SH-SY5Y (cell line): ENCODE measurements around the gene ILDR2.

ENCODE experiments used
- GATA2 ChIP-seq: IDR thresholded peaks from 2 replicates; pipeline ENCODE4 v1.6.1; 2011; ENCODE audit warnings: mild to moderate bottlenecking, low read depth, low read length
- GATA3 ChIP-seq: IDR thresholded peaks from 2 replicates; pipeline ENCODE4 v1.6.1; 2011; ENCODE audit warnings: low read depth, mild to moderate bottlenecking, low read length, moderate library complexity

DNA sequence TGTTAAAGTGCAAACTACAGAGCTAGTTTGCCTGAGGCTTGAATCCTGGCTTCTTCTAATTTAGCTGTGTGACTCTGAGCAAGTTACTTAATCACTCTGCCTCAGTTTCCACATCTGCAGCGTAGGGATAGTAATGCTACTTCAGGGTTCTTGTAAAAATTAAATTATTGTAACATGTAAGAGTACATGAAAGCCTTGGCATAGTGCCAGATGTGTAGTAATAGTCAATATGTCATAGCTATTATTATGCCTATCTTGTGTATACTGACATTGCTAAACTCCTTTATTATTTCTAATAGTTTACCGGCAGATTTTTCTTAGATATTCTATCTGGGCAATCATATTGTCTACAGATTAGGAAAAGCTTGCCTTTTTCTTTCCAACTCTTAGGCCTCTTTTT lies 92.4 kb downstream of the ILDR2 start:
- TF ChIP-seq GATA2 (no peak), GATA3 (no peak)
